Panc1 (cell line): ENCODE measurements around the gene ECHS1. TPM values are rescaled to one million over a fixed set of nuclear protein-coding genes. Genes with fewer than 3 reads are reported as not detected.

Experiments
- ATAC-seq: fragments of 200-7000 bp; cut with Tn5 transposase; 2 replicates; pipeline ENCODE4 v1.9.1; 2020; ENCODE audit warnings: mild to moderate bottlenecking, moderate library complexity
- BruUV-seq: library from RNA; stranded (reverse); fragments of 400-500 nt; replicated peaks from 2 replicates; lab custom pipeline; 2021; lab: Mats Ljungman, UMichigan
- CTCF ChIA-PET: fragments of 300-600 bp; sonication (Branson Sonifier 250); formaldehyde crosslinking; loops from one replicate; lab custom pipeline; 2022; ENCODE audit warnings: antibody characterized with exemption; lab: Charles Lee
- POLR2A ChIA-PET: fragments of 300-600 bp; sonication (Branson Sonifier 250); formaldehyde crosslinking; loops from one replicate; lab custom pipeline; 2022; ENCODE audit warnings: antibody characterized with exemption; lab: Charles Lee
- DNase-seq: peaks from one replicate; pipeline ENCODE4 v3.0.0-alpha.2; 2010; ENCODE audit warnings: low read depth, low spot score
- H3K27ac ChIP-seq: 2 replicates; pipeline ENCODE4 v1.5.1; 2011; ENCODE audit warnings: mild to moderate bottlenecking, low read length, inconsistent platforms
- H3K27me3 ChIP-seq: fragments of 200-500 bp; sonication (Bioruptor generic); 2 replicates; pipeline ENCODE4 v1.6.0; 2014; ENCODE audit warnings: low read length, inconsistent platforms; ENCODE audit not compliant: control insufficient read depth, insufficient read depth
- H3K36me3 ChIP-seq: fragments of 200-500 bp; sonication (Bioruptor generic); 2 replicates; pipeline ENCODE4 v1.5.1; 2014; ENCODE audit warnings: inconsistent platforms, mild to moderate bottlenecking, low read length, moderate library complexity; ENCODE audit not compliant: control insufficient read depth, insufficient read depth
- H3K4me1 ChIP-seq: 2 replicates; pipeline ENCODE4 v1.5.1; 2011; ENCODE audit warnings: inconsistent platforms, mild to moderate bottlenecking, low read length, moderate library complexity; ENCODE audit not compliant: control insufficient read depth, insufficient read depth
- H3K4me3 ChIP-seq, 2 experiments: 2 replicates each; pipeline ENCODE4 v1.5.1; 2011 to 2012; ENCODE audit warnings: low read depth in 2 of 2, low read length in 2 of 2, mild to moderate bottlenecking in 2 of 2, inconsistent platforms in 1 of 2, moderate library complexity in 1 of 2
- H3K9me3 ChIP-seq: fragments of 200-500 bp; sonication (Bioruptor generic); 2 replicates; pipeline ENCODE4 v1.5.1; 2014; ENCODE audit warnings: low read depth, mild to moderate bottlenecking, inconsistent platforms, low read length, moderate library complexity; ENCODE audit not compliant: control insufficient read depth, insufficient read depth
- CTCF ChIP-seq: fragments of 450-650 bp; IDR thresholded peaks from 2 replicates; pipeline ENCODE4 v1.5.1; 2017; ENCODE audit warnings: mild to moderate bottlenecking
- POLR2AphosphoS5 ChIP-seq: IDR thresholded peaks from 2 replicates; pipeline ENCODE4 v1.6.1; 2012; ENCODE audit warnings: mild to moderate bottlenecking, low read depth, low read length, moderate library complexity
- REST ChIP-seq, 2 experiments: IDR thresholded peaks; 2 replicates each; pipeline ENCODE4 v1.6.1; 2011 to 2012; ENCODE audit warnings: low read depth in 2 of 2, control low read depth in 1 of 2, low read length in 1 of 2, mild to moderate bottlenecking in 1 of 2, moderate library complexity in 1 of 2; ENCODE audit not compliant: insufficient read depth in 1 of 2
- SIN3A ChIP-seq: IDR thresholded peaks from 2 replicates; pipeline ENCODE4 v1.6.1; 2012; ENCODE audit warnings: low read depth, mild to moderate bottlenecking, low read length, moderate library complexity, borderline replicate concordance; ENCODE audit not compliant: insufficient read depth
- TCF7L2 ChIP-seq: IDR thresholded peaks from 2 replicates; pipeline ENCODE4 v1.6.1; 2011; ENCODE audit warnings: mild to moderate bottlenecking, low read depth, low read length, inconsistent platforms
- in situ Hi-C: cut with HindIII; loops from 2 replicates; pipeline ENCODE4 v1.10.0; 2016; ENCODE audit warnings: low sequenced_read_pairs, low pct_unique_long_range_greater_than_20kb
- intact Hi-C: fragments of 100-400 bp; cut with micrococcal nuclease; formaldehyde crosslinking; loops from one replicate; pipeline ENCODE4 v1.10.0; 2022; ENCODE audit not compliant: unreplicated experiment
- total RNA-seq: library from RNA; stranded (reverse); gene quantifications from one replicate; pipeline ENCODE4 v1.2.1, GENCODE V29; 2021; ENCODE audit not compliant: unreplicated experiment

ECHS1 gene
- total RNA-seq, 1 experiment from 2014 or later, result 165 TPM

GRCh38 chr10:133375357-133376115 lies 2.4 kb upstream of the ECHS1 start:
- no peak for TF ChIP-seq TCF7L2
- TF ChIP-seq CTCF, result no peak
- TF ChIP-seq POLR2AphosphoS5, result no peak
- no peak for TF ChIP-seq REST (IDR thresholded peaks at IDR 0.05; ENCODE audit: insufficient read depth in 1 of 2, low read depth in 2 of 2, low read length in 1 of 2)
- no peak for TF ChIP-seq SIN3A
- in situ Hi-C loops (no loop called here), intact Hi-C loops (no loop called here)
- BruUV-seq, result no TSS peak
- POLR2A ChIA-PET, result no interaction called here
- Histone ChIP-seq H3K27ac (no peak overlapping the region), H3K9me3 (no peaks in the 10 kb centered on the region), H3K27me3 (no peaks in the 10 kb centered on the region), H3K4me3 (no peak overlapping the region), H3K36me3 (no peaks in the 10 kb centered on the region), H3K4me1 (peaks cover 12% of the 10 kb centered on the region)
- CTCF ChIA-PET, result no interaction called here
- ATAC-seq (no peak), DNase-seq (no peak)

- Histone ChIP-seq H3K27me3 (no peaks in the 10 kb centered on the region), H3K27ac (no peak overlapping the region), H3K4me1 (peaks cover 9% of the 10 kb centered on the region), H3K9me3 (no peaks in the 10 kb centered on the region), H3K4me3 (peak overlapping the region; percentile 7 to 26), H3K36me3 (peaks cover 12% of the 10 kb centered on the region; the same call in 1 of the 2 replicates)
- no TSS peak for BruUV-seq
- DNase-seq, result no peak
- in situ Hi-C loops, result no loop called here
- intact Hi-C loops, result no loop called here
- ChIA-PET CTCF (no interaction called here), POLR2A (no interaction called here)
- TF ChIP-seq POLR2AphosphoS5 (no peak), REST (IDR thresholded peaks at IDR 0.05; ENCODE audit: insufficient read depth in 1 of 2, low read depth in 2 of 2, low read length in 1 of 2) (no peak), CTCF (no peak), TCF7L2 (no peak), SIN3A (no peak)
- ATAC-seq, result no peak
Measured at GRCh38 chr10:133372507-133372906, 647 bp downstream of the ECHS1 start.
